IMR-90 (cell line): ENCODE data around the gene NSUN7.

Experiments used
- CTCF ChIP-seq: conservative IDR thresholded peaks from 2 replicates; pipeline ENCODE4 v1.5.1; 2012; ENCODE audit warnings: mild to moderate bottlenecking, low read depth, low read length, improper control_type of control experiment
- USF2 ChIP-seq: fragments of 150-350 bp; IDR thresholded peaks from 2 replicates; pipeline ENCODE4 v1.6.1; 2017; ENCODE audit warnings: mild to moderate bottlenecking, antibody characterized with exemption, low read length, low read depth

GRCh38 chr4:40789031-40789430 lies 39.3 kb downstream of the NSUN7 start:
- TF ChIP-seq CTCF (no peak), USF2 (no peak)
